K562 (cell line): ENCODE results near the gene FRRS1.

Source experiments
- ADNP ChIP-seq: fragments of 200-800 bp; sonication (Bioruptor generic); IDR thresholded peaks from 2 replicates; pipeline ENCODE4 v1.6.1; 2016; ENCODE audit warnings: missing genetic modification characterization, missing compliant biosample characterization
- CREB1 ChIP-seq, 2 experiments: sonication (generic) in 1 of 2; formaldehyde crosslinking in 1 of 2; IDR thresholded peaks; 2 replicates each; pipeline versions ENCODE4 v1.6.1 to v1.8.0; 2012 to 2022; ENCODE audit warnings: inconsistent platforms in 1 of 2, mild to moderate bottlenecking in 1 of 2, missing genetic modification reagents in 1 of 2, moderate library complexity in 1 of 2
- CTCF ChIP-seq, 3 experiments: IDR thresholded peaks in 2 of 3; conservative IDR thresholded peaks in 1 of 3; 2 replicates each; pipeline ENCODE4 v1.5.1; 2011 to 2012; ENCODE audit warnings: low read length in 3 of 3, mild to moderate bottlenecking in 3 of 3, control low read depth in 2 of 3, improper control_type of control experiment in 1 of 3, inconsistent platforms in 1 of 3, low read depth in 1 of 3, mixed read lengths in 1 of 3, moderate library complexity in 1 of 3; ENCODE audit not compliant: insufficient read depth in 2 of 3
- ELF4 ChIP-seq: fragments of 450-650 bp; formaldehyde crosslinking; IDR thresholded peaks from 2 replicates; pipeline ENCODE4 v1.4.0; 2022; ENCODE audit warnings: missing genetic modification characterization
- ELK1 ChIP-seq: sonication (generic); formaldehyde crosslinking; IDR thresholded peaks from 2 replicates; pipeline ENCODE4 v1.8.1; 2022; ENCODE audit warnings: missing genetic modification reagents
- FIP1L1 ChIP-seq: fragments of 200-400 bp; formaldehyde crosslinking; IDR thresholded peaks from 2 replicates; pipeline ENCODE4 v1.6.1; 2018; ENCODE audit warnings: mild to moderate bottlenecking, low read depth, low read length; ENCODE audit not compliant: poor library complexity, severe bottlenecking
- PPARD ChIP-seq: fragments of 250-450 bp; sonication (Bioruptor Pico); IDR thresholded peaks from 2 replicates; pipeline ENCODE4 v1.8.0; 2022; ENCODE audit warnings: inconsistent platforms, mild to moderate bottlenecking, moderate library complexity
- SIN3A ChIP-seq, 2 experiments: fragments of 150-350 bp in 1 of 2; IDR thresholded peaks; 2 replicates each; pipeline ENCODE4 v1.6.1; 2011 to 2016; ENCODE audit warnings: borderline replicate concordance in 2 of 2, low read depth in 2 of 2, low read length in 2 of 2, mild to moderate bottlenecking in 2 of 2, moderate library complexity in 2 of 2; ENCODE audit not compliant: control insufficient read depth in 1 of 2
- SREBF2 ChIP-seq: sonication (generic); formaldehyde crosslinking; IDR thresholded peaks from 2 replicates; pipeline ENCODE4 v1.4.0; 2020; ENCODE audit warnings: mild to moderate bottlenecking, missing genetic modification reagents
- ZKSCAN8 ChIP-seq: fragments of 200-800 bp; sonication (Bioruptor generic); IDR thresholded peaks from 2 replicates; pipeline ENCODE4 v1.6.1; 2016; ENCODE audit warnings: missing genetic modification characterization, missing compliant biosample characterization
- ZNF197 ChIP-seq: fragments of 200-800 bp; sonication (Bioruptor generic); IDR thresholded peaks from 2 replicates; pipeline ENCODE4 v1.6.1; 2016; ENCODE audit warnings: low read depth, missing genetic modification characterization, missing compliant biosample characterization
- TF ChIP-seq, protein P1 (sequence below): fragments of 450-650 bp; IDR thresholded peaks from 2 replicates; pipeline ENCODE4 v1.6.1; 2016
- TF ChIP-seq, protein P2 (sequence below): sonication (generic); formaldehyde crosslinking; IDR thresholded peaks from 2 replicates; pipeline ENCODE4 v1.9.0; 2022; ENCODE audit warnings: mild to moderate bottlenecking, missing genetic modification reagents

DNA sequence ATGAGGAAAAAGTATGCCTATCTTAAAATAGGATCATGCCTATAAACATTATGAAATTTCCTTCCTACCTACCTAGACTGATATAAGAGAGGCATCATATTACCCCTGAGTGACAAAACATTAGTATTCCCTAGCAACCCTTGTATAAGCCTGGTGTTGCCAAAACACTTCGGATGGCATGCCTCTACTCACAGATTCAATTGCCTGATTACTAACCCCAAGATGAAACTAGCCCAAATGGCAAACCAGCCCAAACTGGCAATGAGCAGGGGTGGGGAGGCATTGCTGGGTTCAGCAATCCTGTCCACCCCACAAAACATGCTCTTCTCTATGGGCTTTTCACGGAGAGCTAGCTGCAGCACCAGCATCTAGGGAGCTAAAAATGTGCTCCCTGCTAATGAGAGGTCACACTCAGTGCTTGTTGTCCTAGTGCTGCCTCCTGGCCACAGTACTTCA is 106.7 kb downstream of the FRRS1 start:
- TF ChIP-seq, protein P1, sequence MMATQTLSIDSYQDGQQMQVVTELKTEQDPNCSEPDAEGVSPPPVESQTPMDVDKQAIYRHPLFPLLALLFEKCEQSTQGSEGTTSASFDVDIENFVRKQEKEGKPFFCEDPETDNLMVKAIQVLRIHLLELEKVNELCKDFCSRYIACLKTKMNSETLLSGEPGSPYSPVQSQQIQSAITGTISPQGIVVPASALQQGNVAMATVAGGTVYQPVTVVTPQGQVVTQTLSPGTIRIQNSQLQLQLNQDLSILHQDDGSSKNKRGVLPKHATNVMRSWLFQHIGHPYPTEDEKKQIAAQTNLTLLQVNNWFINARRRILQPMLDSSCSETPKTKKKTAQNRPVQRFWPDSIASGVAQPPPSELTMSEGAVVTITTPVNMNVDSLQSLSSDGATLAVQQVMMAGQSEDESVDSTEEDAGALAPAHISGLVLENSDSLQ = no peak
- TF ChIP-seq ADNP (tag) (no peak), SIN3A (IDR thresholded peaks at IDR 0.05; ENCODE audit: borderline replicate concordance in 2 of 2, control insufficient read depth in 1 of 2, low read depth in 2 of 2, low read length in 2 of 2) (no peak), ELF4 (no peak), SREBF2 (no peak), ELK1 (CRISPR knock-in tag) (no peak), ZKSCAN8 (CRISPR knock-in tag) (no peak), FIP1L1 (no peak), CTCF (IDR thresholded peaks at IDR 0.05 in 2 of 3, conservative IDR thresholded peaks at IDR 0.05 in 1 of 3; ENCODE audit: insufficient read depth in 2 of 3, low read depth in 1 of 3, low read length in 3 of 3) (no peak), PPARD (CRISPR knock-in tag) (no peak), ZNF197 (CRISPR knock-in tag) (no peak), CREB1 (IDR thresholded peaks at IDR 0.05) (no peak), CREB1 (CRISPR knock-in tag; IDR thresholded peaks at IDR 0.05) (no peak)
- TF ChIP-seq, protein P2, sequence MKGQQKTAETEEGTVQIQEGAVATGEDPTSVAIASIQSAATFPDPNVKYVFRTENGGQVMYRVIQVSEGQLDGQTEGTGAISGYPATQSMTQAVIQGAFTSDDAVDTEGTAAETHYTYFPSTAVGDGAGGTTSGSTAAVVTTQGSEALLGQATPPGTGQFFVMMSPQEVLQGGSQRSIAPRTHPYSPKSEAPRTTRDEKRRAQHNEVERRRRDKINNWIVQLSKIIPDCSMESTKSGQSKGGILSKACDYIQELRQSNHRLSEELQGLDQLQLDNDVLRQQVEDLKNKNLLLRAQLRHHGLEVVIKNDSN (CRISPR knock-in tag) = no peak
